ENCODE measurements around the gene TYSND1. TPM values are rescaled to one million over a fixed set of nuclear protein-coding genes. Genes with fewer than 3 reads are reported as not detected.

The TYSND1 gene
- total RNA-seq, 1 experiment from 2014 or later = 39.3 TPM

- POLR2A ChIA-PET = no interaction called here
- no peaks in the 10 kb centered on the region for H3K9me3 ChIP-seq (ENCODE audit: control insufficient read depth, insufficient read depth, low read depth, low read length)
- H3K4me1 ChIP-seq (ENCODE audit: control insufficient read depth, insufficient read depth, low read length) = peaks cover 24% of the 10 kb centered on the region
- ATAC-seq (no peak), DNase-seq (ENCODE audit: low read depth, low spot score) (no peak)
- intact Hi-C loops (cut with micrococcal nuclease; ENCODE audit: unreplicated experiment) = no loop called here
- in situ Hi-C loops (cut with HindIII; ENCODE audit: low pct_unique_long_range_greater_than_20kb, low sequenced_read_pairs) = no loop called here
- TF ChIP-seq CTCF (IDR thresholded peaks at IDR 0.05) (no peak), REST (IDR thresholded peaks at IDR 0.05; ENCODE audit: insufficient read depth in 1 of 2, low read depth in 2 of 2, low read length in 1 of 2) (no peak), POLR2AphosphoS5 (IDR thresholded peaks at IDR 0.05; ENCODE audit: low read depth, low read length) (no peak), TCF7L2 (IDR thresholded peaks at IDR 0.05; ENCODE audit: low read depth, low read length) (no peak), SIN3A (IDR thresholded peaks at IDR 0.05; ENCODE audit: borderline replicate concordance, insufficient read depth, low read depth, low read length) (no peak)
- no peaks in the 10 kb centered on the region for H3K27me3 ChIP-seq (ENCODE audit: control insufficient read depth, insufficient read depth, low read length)
- BruUV-seq (replicated peaks) = no TSS peak
- CTCF ChIA-PET = no interaction called here
- peaks cover 17% of the 10 kb centered on the region for H3K36me3 ChIP-seq (ENCODE audit: control insufficient read depth, insufficient read depth, low read length)
- no peak overlapping the region for H3K4me3 ChIP-seq (ENCODE audit: low read depth in 2 of 2, low read length in 2 of 2)
- no peak overlapping the region for H3K27ac ChIP-seq (ENCODE audit: low read length)
Observed at GRCh38 chr10:70164163-70164562, 17.7 kb upstream of the TYSND1 start.

- in situ Hi-C loops (cut with HindIII; ENCODE audit: low pct_unique_long_range_greater_than_20kb, low sequenced_read_pairs) = no loop called here
- Histone ChIP-seq H3K27me3 (ENCODE audit: control insufficient read depth, insufficient read depth, low read length) (no peaks in the 10 kb centered on the region), H3K4me1 (ENCODE audit: control insufficient read depth, insufficient read depth, low read length) (peaks cover 17% of the 10 kb centered on the region), H3K9me3 (ENCODE audit: control insufficient read depth, insufficient read depth, low read depth, low read length) (no peaks in the 10 kb centered on the region), H3K27ac (ENCODE audit: low read length) (no peak overlapping the region), H3K36me3 (ENCODE audit: control insufficient read depth, insufficient read depth, low read length) (peaks cover 23% of the 10 kb centered on the region), H3K4me3 (ENCODE audit: low read depth in 2 of 2, low read length in 2 of 2) (no peak overlapping the region)
- no peak for TF ChIP-seq REST (IDR thresholded peaks at IDR 0.05; ENCODE audit: insufficient read depth in 1 of 2, low read depth in 2 of 2, low read length in 1 of 2)
- no peak for TF ChIP-seq POLR2AphosphoS5 (IDR thresholded peaks at IDR 0.05; ENCODE audit: low read depth, low read length)
- TF ChIP-seq TCF7L2 (IDR thresholded peaks at IDR 0.05; ENCODE audit: low read depth, low read length) = no peak
- CTCF ChIA-PET = no interaction called here
- intact Hi-C loops (cut with micrococcal nuclease; ENCODE audit: unreplicated experiment) = no loop called here
- ATAC-seq = no peak
- BruUV-seq (replicated peaks) = no TSS peak
- DNase-seq (ENCODE audit: low read depth, low spot score) = no peak
- POLR2A ChIA-PET = no interaction called here
Observed at GRCh38 chr10:70163448-70163847, 16.9 kb upstream of the TYSND1 start.

Data from Panc1 (cell line).